AG09309 (cell line): ENCODE measurements around the gene OBSCN.
"Not testable (repeated sequence)": the region's sequence is repeated elsewhere in the genome, so short reads cannot be mapped to it uniquely, and the experiment has no call there.

Source experiments
- DNase-seq: peaks from one replicate; pipeline ENCODE4 v3.0.0-alpha.2; 2010; ENCODE audit warnings: low read depth
- H3K4me3 ChIP-seq: 2 replicates; pipeline ENCODE4 v1.5.1; 2011; ENCODE audit warnings: mild to moderate bottlenecking, low read depth, low read length, moderate library complexity; ENCODE audit not compliant: control insufficient read depth
- TF ChIP-seq, protein P1 (sequence below): IDR thresholded peaks from 2 replicates; pipeline ENCODE4 v1.5.1; 2011; ENCODE audit warnings: mild to moderate bottlenecking, low read depth, low read length, inconsistent platforms; ENCODE audit not compliant: insufficient read depth, control insufficient read depth; ENCODE audit errors: missing control alignments

The OBSCN gene

DNA sequence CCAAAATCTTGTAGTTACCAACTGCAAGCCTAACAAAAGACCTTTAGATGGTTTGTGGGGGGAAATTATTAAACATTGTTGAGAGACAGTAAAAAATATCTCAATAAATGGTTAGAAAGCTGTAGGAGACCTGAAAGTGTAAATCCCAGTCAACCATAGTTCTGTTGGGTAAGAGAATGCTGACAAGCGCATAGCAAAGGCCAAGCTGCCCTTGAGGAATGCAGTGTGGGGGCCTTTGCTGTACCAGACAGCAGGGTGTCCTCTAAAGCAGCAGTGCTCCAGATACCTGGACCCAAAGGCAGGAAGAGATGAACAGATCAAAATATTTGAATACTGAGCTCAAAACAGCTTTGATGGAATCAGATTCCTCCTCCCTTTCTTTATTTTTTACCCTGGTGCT lies 54.6 kb downstream of the OBSCN start:
- TF ChIP-seq, protein P1, sequence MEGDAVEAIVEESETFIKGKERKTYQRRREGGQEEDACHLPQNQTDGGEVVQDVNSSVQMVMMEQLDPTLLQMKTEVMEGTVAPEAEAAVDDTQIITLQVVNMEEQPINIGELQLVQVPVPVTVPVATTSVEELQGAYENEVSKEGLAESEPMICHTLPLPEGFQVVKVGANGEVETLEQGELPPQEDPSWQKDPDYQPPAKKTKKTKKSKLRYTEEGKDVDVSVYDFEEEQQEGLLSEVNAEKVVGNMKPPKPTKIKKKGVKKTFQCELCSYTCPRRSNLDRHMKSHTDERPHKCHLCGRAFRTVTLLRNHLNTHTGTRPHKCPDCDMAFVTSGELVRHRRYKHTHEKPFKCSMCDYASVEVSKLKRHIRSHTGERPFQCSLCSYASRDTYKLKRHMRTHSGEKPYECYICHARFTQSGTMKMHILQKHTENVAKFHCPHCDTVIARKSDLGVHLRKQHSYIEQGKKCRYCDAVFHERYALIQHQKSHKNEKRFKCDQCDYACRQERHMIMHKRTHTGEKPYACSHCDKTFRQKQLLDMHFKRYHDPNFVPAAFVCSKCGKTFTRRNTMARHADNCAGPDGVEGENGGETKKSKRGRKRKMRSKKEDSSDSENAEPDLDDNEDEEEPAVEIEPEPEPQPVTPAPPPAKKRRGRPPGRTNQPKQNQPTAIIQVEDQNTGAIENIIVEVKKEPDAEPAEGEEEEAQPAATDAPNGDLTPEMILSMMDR: no peak

DNA sequence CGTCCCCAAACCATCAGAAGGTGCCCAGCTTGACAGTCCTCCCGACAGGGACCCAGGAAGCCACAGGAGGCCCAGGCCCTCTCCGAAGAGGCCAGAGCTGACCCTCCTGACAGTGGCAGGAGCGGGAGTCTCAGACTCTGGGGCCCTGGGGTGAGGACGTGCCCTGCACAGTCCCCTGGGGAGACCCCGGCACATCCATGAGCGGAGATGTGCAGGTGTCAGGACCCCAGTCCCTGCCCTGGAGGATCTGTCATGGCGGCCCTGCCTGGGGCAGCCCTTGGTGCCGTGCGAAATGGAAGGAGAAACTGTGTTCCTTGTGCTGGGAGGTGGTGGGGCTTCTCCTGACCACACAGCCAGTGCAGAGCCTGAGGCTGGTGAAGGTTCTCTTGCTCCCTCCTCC lies 55.8 kb downstream of the OBSCN start:
- H3K4me3 ChIP-seq: no peak overlapping the region
- TF ChIP-seq, protein P1: no peak
- DNase-seq: no peak

More for the DNA sequence above, 54.6 kb downstream of the OBSCN start:
- H3K4me3 ChIP-seq: no peak overlapping the region
- DNase-seq: no peak

DNA sequence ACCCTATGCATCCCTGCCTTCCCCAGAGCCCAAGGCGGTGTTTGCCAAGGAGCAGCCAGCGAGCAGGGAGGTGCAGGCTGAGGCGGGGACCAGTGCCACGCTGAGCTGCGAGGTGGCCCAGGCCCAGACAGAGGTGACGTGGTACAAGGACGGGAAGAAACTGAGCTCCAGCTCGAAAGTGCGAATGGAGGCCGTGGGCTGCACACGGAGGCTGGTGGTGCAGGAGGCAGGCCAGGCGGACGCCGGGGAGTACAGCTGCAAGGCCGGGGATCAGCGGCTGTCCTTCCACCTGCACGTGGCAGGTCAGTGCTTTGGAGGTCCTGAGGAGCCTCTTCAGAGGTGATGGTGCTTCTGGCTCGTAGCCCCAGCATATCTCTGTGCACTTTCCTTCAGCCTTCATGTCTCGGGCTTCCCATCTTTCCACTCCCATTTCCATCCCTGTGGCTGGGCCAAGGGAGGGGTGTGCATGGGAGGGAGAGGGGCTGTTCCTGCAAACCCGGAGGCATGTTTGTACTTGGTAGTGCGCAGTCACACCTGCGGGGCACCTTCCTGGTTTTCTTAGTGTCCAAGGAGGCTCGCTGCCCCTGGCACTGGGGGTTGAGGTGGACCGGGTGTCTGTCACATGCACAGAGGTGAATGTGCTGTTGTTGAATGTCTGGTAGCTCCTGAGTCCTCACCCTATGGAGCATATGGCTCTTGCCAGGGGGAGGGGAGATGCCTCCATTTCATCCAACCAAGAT lies 56.4 kb downstream of the OBSCN start:
- TF ChIP-seq, protein P1: no peak
- DNase-seq: no peak
- H3K4me3 ChIP-seq: no peak overlapping the region

DNA sequence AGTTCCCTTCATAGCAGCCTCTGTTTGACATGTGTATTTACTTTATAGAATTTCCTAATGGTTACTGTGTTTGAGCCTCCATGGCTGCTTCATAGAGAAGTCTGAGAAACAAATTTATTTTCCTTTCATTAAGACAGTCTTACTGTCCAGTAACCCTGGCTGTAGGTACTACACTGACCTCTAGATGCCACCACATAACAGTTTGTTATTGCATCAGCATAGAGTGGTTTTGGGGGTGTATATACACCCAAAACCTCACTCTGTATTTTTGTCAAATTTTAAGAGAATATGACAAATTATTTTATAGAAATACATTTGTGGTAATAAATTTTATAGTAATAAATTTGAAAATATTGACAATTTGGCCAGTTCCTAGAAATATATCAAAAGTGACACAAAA lies 57.3 kb downstream of the OBSCN start:
- TF ChIP-seq, protein P1: peak; percentile 40
- peak; percentile 8 for DNase-seq
- H3K4me3 ChIP-seq: no peak overlapping the region

DNA sequence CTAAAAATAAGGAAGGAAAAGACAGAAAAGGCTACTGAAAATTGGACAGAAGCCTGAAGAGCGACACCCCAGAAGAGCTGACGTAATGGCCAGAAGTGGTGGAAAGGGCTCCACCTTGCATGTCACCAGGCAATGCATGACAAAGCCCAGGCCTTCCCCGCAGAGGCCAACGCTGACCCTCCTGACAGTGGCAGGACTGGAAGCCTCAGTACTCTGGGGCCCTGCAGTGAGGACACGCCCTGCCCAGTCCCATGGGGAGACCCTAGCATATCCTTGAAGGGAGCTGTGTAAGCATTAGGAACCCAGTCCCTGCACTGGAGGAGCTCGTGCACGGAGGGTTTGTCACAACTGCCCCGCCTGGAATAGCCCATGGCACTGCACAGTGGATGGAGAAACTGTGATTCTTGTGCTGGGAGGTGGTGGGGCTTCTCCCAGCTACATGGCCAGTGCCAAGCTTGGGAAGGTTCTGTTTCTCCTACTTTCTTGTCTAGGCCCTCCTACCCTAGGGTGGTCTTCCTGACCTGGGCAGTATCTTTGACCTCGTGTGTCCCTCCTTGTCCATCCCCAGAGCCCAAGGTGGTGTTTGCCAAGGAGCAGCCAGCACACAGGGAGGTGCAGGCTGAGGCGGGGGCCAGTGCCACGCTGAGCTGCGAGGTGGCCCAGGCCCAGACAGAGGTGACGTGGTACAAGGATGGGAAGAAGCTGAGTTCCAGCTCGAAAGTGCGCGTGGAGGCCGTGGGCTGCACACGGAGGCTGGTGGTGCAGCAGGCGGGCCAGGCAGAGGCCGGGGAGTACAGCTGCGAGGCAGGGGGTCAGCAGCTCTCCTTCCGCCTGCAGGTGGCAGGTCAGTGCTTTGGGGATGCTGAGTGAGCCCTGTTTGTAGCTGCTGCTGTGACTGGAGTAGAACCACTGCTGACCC lies 60.4 kb downstream of the OBSCN start:
- DNase-seq: no peak
- TF ChIP-seq, protein P1: no peak

DNA sequence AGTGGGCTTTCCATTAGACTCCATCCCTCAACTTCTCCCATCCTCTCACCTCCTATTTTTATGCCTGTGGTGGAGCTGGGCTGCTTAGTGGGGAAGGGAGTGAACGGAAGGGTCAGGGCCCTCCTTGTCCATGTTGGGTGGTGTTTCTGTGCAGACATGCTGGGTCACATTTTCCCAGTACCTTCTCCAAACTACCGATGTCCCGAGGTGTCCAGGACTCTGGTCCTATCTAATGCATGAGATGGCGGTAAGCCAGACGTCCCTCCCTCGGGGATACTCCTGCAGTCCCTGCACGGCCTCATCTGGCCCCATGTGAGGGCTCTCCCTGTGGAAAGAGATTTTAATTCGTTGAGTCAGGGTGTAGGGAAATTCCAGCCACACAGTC lies 61.0 kb downstream of the OBSCN start:
- no peak overlapping the region for H3K4me3 ChIP-seq
- DNase-seq: no peak
- TF ChIP-seq, protein P1: no peak

More for the DNA sequence above, 60.4 kb downstream of the OBSCN start:
- no peak overlapping the region for H3K4me3 ChIP-seq

DNA sequence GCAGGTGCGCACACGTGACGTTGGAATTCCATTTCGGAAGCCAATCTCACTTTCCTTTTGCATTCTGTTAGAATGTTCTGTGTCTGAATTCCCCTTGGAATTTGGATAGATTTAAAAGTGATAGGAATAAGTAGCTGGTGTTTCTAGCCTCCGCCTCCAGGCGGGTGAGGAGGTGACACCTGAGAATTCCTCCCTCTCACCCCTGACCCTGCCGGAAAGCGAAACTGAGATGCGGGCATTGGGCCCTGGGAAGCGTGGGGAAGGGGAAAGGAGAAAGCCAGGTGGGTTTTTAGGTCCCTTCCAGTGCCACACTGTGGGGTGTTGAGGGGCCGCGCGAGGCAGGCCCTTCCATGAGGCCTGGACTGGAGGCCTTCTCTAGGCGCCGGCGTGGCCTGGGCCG lies 61.6 kb downstream of the OBSCN start:
- H3K4me3 ChIP-seq, DNase-seq: not testable (repeated sequence)
